Measurements from ENCODE around the gene AREL1.

The AREL1 gene

DNA sequence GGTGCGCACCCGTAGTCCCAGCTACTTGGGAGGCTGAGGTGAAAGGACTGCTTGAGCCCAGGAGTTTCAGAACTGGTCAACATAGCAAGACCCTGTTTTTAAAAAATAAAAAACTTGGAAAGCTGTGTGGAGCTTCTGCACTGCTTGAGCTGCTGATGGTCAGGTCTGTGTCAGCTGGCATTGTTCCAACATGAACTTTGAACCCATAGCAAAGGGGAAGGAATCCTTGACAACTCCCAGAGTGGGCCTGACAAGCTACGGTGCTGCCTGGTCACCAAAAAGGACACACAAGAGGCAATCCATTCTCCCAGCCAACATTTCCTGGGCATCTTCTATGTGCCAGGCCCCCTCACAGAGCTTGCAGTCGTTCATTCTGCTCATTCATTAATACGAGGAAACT is 84.5 kb downstream of the AREL1 start:
- H3K4me3 ChIP-seq (ENCODE audit: control insufficient read depth, low read depth, low read length), result no peak overlapping the region
- TF ChIP-seq, protein P1, sequence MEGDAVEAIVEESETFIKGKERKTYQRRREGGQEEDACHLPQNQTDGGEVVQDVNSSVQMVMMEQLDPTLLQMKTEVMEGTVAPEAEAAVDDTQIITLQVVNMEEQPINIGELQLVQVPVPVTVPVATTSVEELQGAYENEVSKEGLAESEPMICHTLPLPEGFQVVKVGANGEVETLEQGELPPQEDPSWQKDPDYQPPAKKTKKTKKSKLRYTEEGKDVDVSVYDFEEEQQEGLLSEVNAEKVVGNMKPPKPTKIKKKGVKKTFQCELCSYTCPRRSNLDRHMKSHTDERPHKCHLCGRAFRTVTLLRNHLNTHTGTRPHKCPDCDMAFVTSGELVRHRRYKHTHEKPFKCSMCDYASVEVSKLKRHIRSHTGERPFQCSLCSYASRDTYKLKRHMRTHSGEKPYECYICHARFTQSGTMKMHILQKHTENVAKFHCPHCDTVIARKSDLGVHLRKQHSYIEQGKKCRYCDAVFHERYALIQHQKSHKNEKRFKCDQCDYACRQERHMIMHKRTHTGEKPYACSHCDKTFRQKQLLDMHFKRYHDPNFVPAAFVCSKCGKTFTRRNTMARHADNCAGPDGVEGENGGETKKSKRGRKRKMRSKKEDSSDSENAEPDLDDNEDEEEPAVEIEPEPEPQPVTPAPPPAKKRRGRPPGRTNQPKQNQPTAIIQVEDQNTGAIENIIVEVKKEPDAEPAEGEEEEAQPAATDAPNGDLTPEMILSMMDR (IDR thresholded peaks at IDR 0.05; ENCODE audit: control insufficient read depth, insufficient read depth, low read depth, low read length, missing control alignments), result no peak
- DNase-seq (ENCODE audit: low read depth), result no peak

DNA sequence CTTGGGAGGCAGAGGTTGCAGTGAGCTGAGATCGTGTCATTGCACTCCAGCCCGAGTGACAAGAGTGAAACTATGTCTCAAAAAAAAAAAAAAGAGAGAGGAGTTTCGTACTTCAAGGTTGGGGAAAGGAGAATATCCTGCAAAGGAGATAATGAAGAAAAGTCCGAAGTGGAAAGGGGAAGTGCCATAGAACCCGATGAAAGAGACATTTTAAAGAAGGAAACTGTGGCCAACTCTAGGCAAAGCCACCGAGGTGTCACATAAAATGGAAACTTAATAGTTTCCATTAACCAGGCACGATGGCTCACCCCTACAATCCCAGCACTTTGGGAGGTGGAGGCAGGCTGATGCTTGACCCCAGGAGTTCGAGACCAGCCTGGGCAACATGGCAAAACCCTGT is 85.8 kb downstream of the AREL1 start:
- no peak for DNase-seq (ENCODE audit: low read depth)
- TF ChIP-seq, protein P1 (IDR thresholded peaks at IDR 0.05; ENCODE audit: control insufficient read depth, insufficient read depth, low read depth, low read length, missing control alignments), result no peak
- no peak overlapping the region for H3K4me3 ChIP-seq (ENCODE audit: control insufficient read depth, low read depth, low read length)

DNA sequence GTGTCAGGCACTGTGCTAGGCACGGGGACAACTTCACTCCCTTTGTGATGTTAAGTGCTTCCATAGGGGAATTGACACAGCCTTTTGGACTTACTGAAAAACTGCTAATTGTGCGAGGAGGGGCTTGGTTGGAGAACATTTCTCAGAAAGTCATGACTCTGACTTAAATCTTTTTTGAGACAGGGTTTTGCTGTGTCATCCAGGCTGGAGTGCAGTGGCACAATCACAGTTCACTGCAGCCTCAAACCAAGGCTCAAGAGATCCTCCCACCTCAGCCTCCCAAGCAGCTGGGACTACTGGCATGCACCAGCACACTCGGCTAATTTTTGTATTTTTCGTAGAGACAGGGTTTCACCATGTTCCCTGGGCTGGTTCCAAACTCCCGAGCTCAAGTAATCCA is 90.6 kb downstream of the AREL1 start:
- DNase-seq (ENCODE audit: low read depth), result no peak
- TF ChIP-seq, protein P1 (IDR thresholded peaks at IDR 0.05; ENCODE audit: control insufficient read depth, insufficient read depth, low read depth, low read length, missing control alignments), result no peak
- H3K4me3 ChIP-seq (ENCODE audit: control insufficient read depth, low read depth, low read length), result no peak overlapping the region

DNA sequence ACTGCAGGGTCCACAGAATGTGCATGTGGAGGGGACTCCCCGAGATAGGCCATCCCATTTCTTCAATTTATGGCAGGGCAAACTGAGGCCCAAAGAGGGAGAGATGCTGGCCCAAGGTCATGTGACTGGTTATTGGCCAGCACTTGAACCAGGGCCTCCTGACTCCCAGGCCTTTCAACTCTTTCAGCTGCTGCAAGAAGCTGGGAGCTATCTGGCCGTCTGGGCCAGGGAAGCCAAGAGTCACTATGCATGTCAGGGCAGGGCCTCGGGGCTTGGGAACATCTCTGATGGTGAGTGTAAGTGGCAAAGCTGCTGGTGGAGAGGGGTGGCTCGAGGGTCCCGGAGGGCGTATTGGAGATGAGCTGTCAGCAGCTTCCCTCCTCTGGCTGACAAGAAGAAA is 91.3 kb downstream of the AREL1 start:
- DNase-seq (ENCODE audit: low read depth), result no peak
- TF ChIP-seq, protein P1 (IDR thresholded peaks at IDR 0.05; ENCODE audit: control insufficient read depth, insufficient read depth, low read depth, low read length, missing control alignments), result no peak
- H3K4me3 ChIP-seq (ENCODE audit: control insufficient read depth, low read depth, low read length), result no peak overlapping the region

DNA sequence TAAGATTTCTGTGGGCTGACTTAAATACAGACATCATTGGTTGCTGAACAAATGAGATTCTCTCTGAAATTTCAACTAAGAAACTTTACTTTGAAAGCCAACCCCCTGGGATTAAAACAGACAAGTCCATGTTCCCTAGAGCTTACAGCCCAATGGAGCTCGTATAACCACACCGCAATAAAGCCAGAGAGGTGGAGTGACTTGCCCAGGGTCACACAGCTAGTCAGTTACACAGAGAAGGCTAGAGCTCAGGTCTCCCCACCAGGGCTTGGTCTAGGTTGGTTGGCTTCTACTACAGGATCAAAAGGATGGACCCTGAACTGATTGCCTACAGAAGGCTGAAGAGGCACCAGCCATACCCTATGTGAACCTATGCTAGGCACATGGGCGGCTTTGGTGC is 92.0 kb downstream of the AREL1 start:
- H3K4me3 ChIP-seq (ENCODE audit: control insufficient read depth, low read depth, low read length), result no peak overlapping the region
- TF ChIP-seq, protein P1 (IDR thresholded peaks at IDR 0.05; ENCODE audit: control insufficient read depth, insufficient read depth, low read depth, low read length, missing control alignments), result no peak
- DNase-seq (ENCODE audit: low read depth), result no peak

DNA sequence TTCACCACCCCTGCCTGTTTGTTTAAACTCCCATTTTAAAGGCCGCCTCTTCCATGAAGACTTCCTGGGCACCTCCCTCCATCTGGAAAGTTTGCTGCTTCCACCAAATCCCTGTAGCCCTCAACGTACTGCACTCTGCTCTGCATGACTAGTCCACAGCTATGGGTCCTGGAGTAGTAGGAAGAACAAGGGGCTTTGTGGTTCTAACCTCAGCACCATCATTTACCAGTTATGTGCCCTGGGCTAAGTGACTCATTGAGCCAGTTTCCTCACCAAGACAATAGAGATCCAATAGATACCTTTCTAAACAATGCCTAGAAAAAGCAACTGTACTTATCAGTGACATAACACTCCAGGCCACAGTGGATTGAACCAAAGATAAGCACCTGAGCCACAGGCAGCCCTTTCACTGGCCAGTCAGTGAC is 92.4 kb downstream of the AREL1 start:
- peak; percentile 90 for DNase-seq (ENCODE audit: low read depth)
- no peak overlapping the region for H3K4me3 ChIP-seq (ENCODE audit: control insufficient read depth, low read depth, low read length)
- TF ChIP-seq, protein P1 (IDR thresholded peaks at IDR 0.05; ENCODE audit: control insufficient read depth, insufficient read depth, low read depth, low read length, missing control alignments), result no peak

DNA sequence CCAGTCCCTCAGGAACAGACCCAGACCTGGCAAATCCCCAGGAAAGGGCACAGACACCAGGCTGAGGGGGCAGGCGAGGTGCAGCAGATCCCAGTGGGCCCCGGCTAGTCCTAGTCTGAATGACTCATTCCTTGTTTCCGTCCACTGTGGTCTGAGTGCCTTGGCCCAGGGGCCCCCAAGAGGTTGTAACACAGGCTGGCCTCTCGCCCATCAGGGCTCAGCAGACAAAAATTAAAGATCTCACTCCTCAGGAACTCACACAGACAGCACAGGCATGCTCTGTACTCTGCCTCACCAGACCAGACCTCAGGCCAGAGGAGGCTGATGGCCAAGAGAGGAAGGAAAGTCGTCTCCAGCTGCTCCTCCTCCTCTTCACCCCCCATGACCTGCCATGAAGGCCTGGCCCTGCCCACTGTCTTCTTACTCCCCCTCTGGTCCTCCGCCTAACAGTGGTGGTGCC is 93.2 kb downstream of the AREL1 start:
- H3K4me3 ChIP-seq (ENCODE audit: control insufficient read depth, low read depth, low read length), result no peak overlapping the region
- peak; percentile 94 for DNase-seq (ENCODE audit: low read depth)
- TF ChIP-seq, protein P1 (IDR thresholded peaks at IDR 0.05; ENCODE audit: control insufficient read depth, insufficient read depth, low read depth, low read length, missing control alignments), result no peak

Measured in AG09309 (cell line).